GM19397 (cell line): ENCODE measurements around the gene C16orf90.
"Not testable (repeated sequence)": the region's sequence is repeated elsewhere in the genome, so short reads cannot be mapped to it uniquely, and the experiment has no call there.

ENCODE experiments used
- ATAC-seq: cut with Tn5 transposase; IDR thresholded peaks from one replicate; pipeline ENCODE4 v1.9.1; 2021; ENCODE audit warnings: mild to moderate bottlenecking, moderate library complexity; ENCODE audit not compliant: unreplicated experiment

The C16orf90 gene

GRCh38 chr16:3495176-3495575 is at the start of gene C16orf90:
Gene C16orf90, minus strand, starts transcription at chr16:3495489. Its CDS starts 68 bp downstream, at chr16:3495421.
- no peak for ATAC-seq

GRCh38 chr16:3542601-3543373 is 47.5 kb upstream of the C16orf90 start:
- ATAC-seq: no peak

- no peak for ATAC-seq
These were observed 46.4 kb upstream of the C16orf90 start for GRCh38 chr16:3541527-3542155.

GRCh38 chr16:3538222-3538621 is 42.9 kb upstream of the C16orf90 start:
- ATAC-seq: no peak

GRCh38 chr16:3536851-3537250 is 41.6 kb upstream of the C16orf90 start:
- ATAC-seq: no peak

GRCh38 chr16:3536271-3536731 is 41.0 kb upstream of the C16orf90 start:
- no peak for ATAC-seq

GRCh38 chr16:3534126-3534525 is 38.8 kb upstream of the C16orf90 start:
- ATAC-seq: no peak

GRCh38 chr16:3532741-3533140 is 37.5 kb upstream of the C16orf90 start:
- no peak for ATAC-seq

- no peak for ATAC-seq
These were observed 35.2 kb upstream of the C16orf90 start for GRCh38 chr16:3530371-3530914.

GRCh38 chr16:3529175-3529574 is 33.9 kb upstream of the C16orf90 start:
- no peak for ATAC-seq

- no peak for ATAC-seq
These were observed 33.1 kb upstream of the C16orf90 start for GRCh38 chr16:3528406-3528805.

GRCh38 chr16:3527216-3527829 is 32.0 kb upstream of the C16orf90 start:
- not testable (repeated sequence) for ATAC-seq

- ATAC-seq: no peak
These were observed 30.7 kb upstream of the C16orf90 start for GRCh38 chr16:3525951-3526350.

GRCh38 chr16:3523281-3523680 is 28.0 kb upstream of the C16orf90 start:
- ATAC-seq: no peak

GRCh38 chr16:3520841-3521240 is 25.6 kb upstream of the C16orf90 start:
- ATAC-seq: no peak

- ATAC-seq: no peak
These were observed 25.1 kb upstream of the C16orf90 start for GRCh38 chr16:3520413-3520812.

- ATAC-seq: no peak
These were observed 24.3 kb upstream of the C16orf90 start for GRCh38 chr16:3519581-3519980.

- ATAC-seq: no peak
These were observed 23.7 kb upstream of the C16orf90 start for GRCh38 chr16:3518986-3519348.

- ATAC-seq: no peak
These were observed 23.1 kb upstream of the C16orf90 start for GRCh38 chr16:3518292-3518985.

GRCh38 chr16:3515897-3516296 is 20.6 kb upstream of the C16orf90 start:
- ATAC-seq: no peak

- ATAC-seq: no peak
These were observed 19.3 kb upstream of the C16orf90 start for GRCh38 chr16:3514621-3515020.
